Smooth muscle cell (in vitro differentiated cells): ENCODE data around the gene CSNK1G1. TPM values are rescaled to one million over a fixed set of nuclear protein-coding genes. Genes with fewer than 3 reads are reported as not detected.
A peak's percentile ranks its signal among the peaks of the same experiment; 100 is the strongest.

Experiments
- DNase-seq: peaks from one replicate; lab custom pipeline; 2025; ENCODE audit not compliant: unreplicated experiment; lab: John Stamatoyannopoulos, UW
- H2AFZ ChIP-seq: fragments of 200-600 bp; sonication (generic); 2 replicates; pipeline ENCODE4 v1.6.0; 2016; ENCODE audit warnings: antibody characterized with exemption, low read depth, mild to moderate bottlenecking
- H3F3A ChIP-seq: fragments of 200-600 bp; sonication (generic); 2 replicates; pipeline ENCODE4 v1.6.0; 2017; ENCODE audit warnings: antibody characterized with exemption, low read depth
- H3K27ac ChIP-seq: fragments of 200-600 bp; sonication (generic); 2 replicates; pipeline ENCODE4 v1.5.1; 2016; ENCODE audit warnings: low read depth, mild to moderate bottlenecking
- H3K27me3 ChIP-seq: fragments of 200-600 bp; sonication (generic); 2 replicates; pipeline ENCODE4 v1.6.1; 2016; ENCODE audit warnings: low read depth, mild to moderate bottlenecking
- H3K36me3 ChIP-seq: fragments of 200-600 bp; sonication (generic); 2 replicates; pipeline ENCODE4 v1.5.1; 2016; ENCODE audit warnings: low read depth
- H3K4me1 ChIP-seq: fragments of 200-600 bp; sonication (generic); 2 replicates; pipeline ENCODE4 v1.5.1; 2016; ENCODE audit warnings: low read depth
- H3K4me2 ChIP-seq: fragments of 200-600 bp; sonication (generic); 2 replicates; pipeline ENCODE4 v1.6.0; 2016; ENCODE audit warnings: mild to moderate bottlenecking
- H3K4me3 ChIP-seq: fragments of 200-600 bp; sonication (generic); 2 replicates; pipeline ENCODE4 v1.5.1; 2016; ENCODE audit warnings: mild to moderate bottlenecking
- H3K79me2 ChIP-seq: fragments of 200-600 bp; sonication (generic); 2 replicates; pipeline ENCODE4 v1.6.0; 2016; ENCODE audit warnings: low read depth, mild to moderate bottlenecking
- H3K9ac ChIP-seq: fragments of 200-600 bp; sonication (generic); 2 replicates; pipeline ENCODE4 v1.6.0; 2016; ENCODE audit warnings: low read depth
- H3K9me3 ChIP-seq: fragments of 200-600 bp; sonication (generic); replicated peaks from 2 replicates; pipeline ENCODE4 v1.5.1; 2016; ENCODE audit warnings: low read depth
- H4K20me1 ChIP-seq: fragments of 200-600 bp; sonication (generic); 2 replicates; pipeline ENCODE4 v1.6.0; 2016; ENCODE audit warnings: low read depth
- CTCF ChIP-seq: fragments of 200-600 bp; sonication (generic); IDR thresholded peaks from 2 replicates; pipeline ENCODE4 v1.5.1; 2017; ENCODE audit warnings: borderline replicate concordance, mild to moderate bottlenecking, antibody characterized with exemption; ENCODE audit not compliant: insufficient read depth, poor library complexity, severe bottlenecking
- WGBS: methylation state at CpG from one replicate; pipeline ENCODE4 v1.1.7; 2016; ENCODE audit warnings: low lambda C conversion rate; 5-methylcytosine and 5-hydroxymethylcytosine counted together
- polyA plus RNA-seq: library from polyadenylated mRNA; unstranded; fragments of >200 nt; fragmentation: Nextera tagmentation; extraction: Ambion mirVana; gene quantifications from 2 replicates; pipeline ENCODE4 v1.2.1, GENCODE V29; 2016
- total RNA-seq: library from RNA; depleted of rRNA; stranded (reverse); fragments of >200 nt; gene quantifications from 2 replicates; pipeline ENCODE4 v1.2.3, GENCODE V29; 2014

Gene CSNK1G1
- total and polyA plus RNA-seq, 2 experiments from 2014 or later = 12.8 to 23.2 TPM

- H3K9me3 ChIP-seq = no peaks in the 10 kb centered on the region
- no peaks in the 10 kb centered on the region for H3K79me2 ChIP-seq
- H4K20me1 ChIP-seq = no peaks in the 10 kb centered on the region
- TF ChIP-seq CTCF = no peak
- no peak overlapping the region for H3K9ac ChIP-seq
- no peak overlapping the region for H3K4me2 ChIP-seq
- no peaks in the 10 kb centered on the region for H3K36me3 ChIP-seq
- no peak overlapping the region for H3K27ac ChIP-seq
- WGBS = 89% methylated on average over 6 of the region's 6 CpGs
- no peaks in the 10 kb centered on the region for H3F3A ChIP-seq
- DNase-seq = no peak
- no peak overlapping the region for H3K4me3 ChIP-seq
- H2AFZ ChIP-seq = no peak overlapping the region
- no peaks in the 10 kb centered on the region for H3K27me3 ChIP-seq
- peaks cover 12% of the 10 kb centered on the region for H3K4me1 ChIP-seq
These were observed 162.0 kb downstream of the CSNK1G1 start for GRCh38 chr15:64193971-64194370.

- 95% methylated on average over 5 of the region's 5 CpGs for WGBS
- Histone ChIP-seq H3K27ac (no peak overlapping the region), H3K4me3 (no peak overlapping the region), H3F3A (no peaks in the 10 kb centered on the region), H3K79me2 (no peaks in the 10 kb centered on the region), H2AFZ (no peak overlapping the region), H3K36me3 (no peaks in the 10 kb centered on the region), H3K9me3 (no peaks in the 10 kb centered on the region), H3K4me1 (peaks cover 12% of the 10 kb centered on the region), H3K27me3 (no peaks in the 10 kb centered on the region), H3K9ac (no peak overlapping the region), H3K4me2 (no peak overlapping the region), H4K20me1 (no peaks in the 10 kb centered on the region)
- DNase-seq = no peak
- no peak for TF ChIP-seq CTCF
These were observed 163.8 kb downstream of the CSNK1G1 start for GRCh38 chr15:64191971-64192830.

- no peak for TF ChIP-seq CTCF
- Histone ChIP-seq H3K36me3 (no peaks in the 10 kb centered on the region), H4K20me1 (no peaks in the 10 kb centered on the region), H3K9ac (no peak overlapping the region), H2AFZ (no peak overlapping the region), H3F3A (no peaks in the 10 kb centered on the region), H3K27ac (peak overlapping the region; percentile 72), H3K4me3 (no peak overlapping the region), H3K4me1 (peaks cover 12% of the 10 kb centered on the region), H3K79me2 (no peaks in the 10 kb centered on the region), H3K9me3 (no peaks in the 10 kb centered on the region), H3K4me2 (no peak overlapping the region), H3K27me3 (no peaks in the 10 kb centered on the region)
- DNase-seq = no peak
- 85% methylated on average over 2 of the region's 2 CpGs for WGBS
These were observed 168.4 kb downstream of the CSNK1G1 start for GRCh38 chr15:64187396-64188191.
